Measurements from ENCODE around the gene CCDC32. TPM values are rescaled to one million over a fixed set of nuclear protein-coding genes. Genes with fewer than 3 reads are reported as not detected.
A peak's percentile ranks its signal among the peaks of the same experiment; 100 is the strongest.

The CCDC32 gene
- total and polyA plus RNA-seq, 2 of the 8 experiments (the other 6 are each of a cell fraction or from before 2014, with no cell fraction given): 8.9 to 12.1 TPM

DNA sequence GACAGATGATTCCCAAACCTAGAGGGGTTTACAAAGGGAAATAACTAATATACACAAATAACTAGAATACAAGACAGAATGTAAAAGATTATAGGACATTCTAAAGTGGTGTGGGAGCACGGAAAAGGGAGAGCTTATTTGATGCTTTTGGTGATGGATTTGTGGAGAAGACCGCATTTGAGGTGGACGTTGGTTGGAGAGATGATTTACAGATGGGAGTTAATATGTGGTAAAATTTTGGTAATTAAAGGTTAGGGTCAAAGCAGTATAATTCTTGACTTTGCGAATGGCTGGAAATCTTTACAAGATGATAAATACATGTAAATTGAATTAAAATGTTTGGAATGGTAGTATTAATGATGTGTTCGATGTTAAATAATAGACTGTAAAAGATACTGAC is 30.4 kb upstream of the CCDC32 start:
- Histone ChIP-seq H3K4me2 (ENCODE audit: insufficient read depth in 1 of 2, low read depth in 2 of 2, low read length in 2 of 2) (peak overlapping the region; percentile 65 to 83), H2BK15ac (ENCODE audit: low read length) (no peak overlapping the region), H2BK12ac (ENCODE audit: low read depth, low read length) (no peak overlapping the region), H3K27ac (ENCODE audit: low read depth, low read length) (no peak overlapping the region), H2AK5ac (ENCODE audit: low read depth, low read length) (no peak overlapping the region), H3K56ac (replicated peaks; ENCODE audit: insufficient read length, low read depth, low read length) (no peak overlapping the region), H3K23me2 (ENCODE audit: low read depth, low read length) (peaks cover 9% of the 10 kb centered on the region; the same call in 1 of the 2 replicates), H3K18ac (ENCODE audit: extremely low read depth, low read length) (no peak overlapping the region), H3K36me3 (ENCODE audit: control insufficient read depth in 2 of 4, insufficient read depth in 4 of 4, low read length in 3 of 4) (no peaks in the 10 kb centered on the region), H3K9ac (replicated peaks in 1 of 4; ENCODE audit: extremely low read depth in 1 of 4, low read depth in 3 of 4, low read length in 3 of 4) (peak overlapping the region in 1 of 4 experiments; percentile 58; a peak in 1 of 7 replicates), H3K4ac (replicated peaks; ENCODE audit: insufficient read length, low read depth, low read length) (no peak overlapping the region), H4K20me1 (replicated peaks in 1 of 2; ENCODE audit: control insufficient read depth in 1 of 2, insufficient read depth in 2 of 2, low read length in 2 of 2) (no peaks in the 10 kb centered on the region), H3K27me3 (replicated peaks in 1 of 4; ENCODE audit: control insufficient read depth in 3 of 4, extremely low read depth in 1 of 4, insufficient read depth in 3 of 4, low read length in 3 of 4) (no peaks in the 10 kb centered on the region), H2BK5ac (ENCODE audit: low read depth, low read length) (no peak overlapping the region), H3K23ac (ENCODE audit: insufficient read length) (no peak overlapping the region), H3K4me1 (replicated peaks in 1 of 4; ENCODE audit: control insufficient read depth in 3 of 4, insufficient read depth in 4 of 4, low read length in 3 of 4) (peaks cover 0 to 2% (median 0%) of the 10 kb centered on the region in 4 experiments; a peak in 1 of 7 replicates), H4K5ac (ENCODE audit: insufficient read length, low read depth, low read length) (no peak overlapping the region), H4K8ac (ENCODE audit: extremely low read depth, insufficient read depth, low read length) (no peak overlapping the region), H2BK120ac (replicated peaks; ENCODE audit: low read depth, low read length) (no peak overlapping the region), H3K14ac (ENCODE audit: insufficient read length) (no peak overlapping the region), H3K79me1 (ENCODE audit: low read depth, low read length) (no peaks in the 10 kb centered on the region), H2BK20ac (ENCODE audit: low read length) (no peak overlapping the region), H3K9me3 (ENCODE audit: insufficient read depth in 2 of 2, low read depth in 1 of 2, low read length in 1 of 2) (no peaks in the 10 kb centered on the region), H3K4me3 (ENCODE audit: extremely low read depth in 1 of 4, insufficient read depth in 2 of 4, low read depth in 3 of 4, low read length in 4 of 4) (peak overlapping the region; percentile 84 to 99 (median 92)), H4K91ac (replicated peaks; ENCODE audit: insufficient read length, low read length) (no peak overlapping the region), H2AFZ (ENCODE audit: low read length) (no peak overlapping the region), H3K79me2 (ENCODE audit: control insufficient read depth in 1 of 2, insufficient read depth in 2 of 2, low read length in 2 of 2) (peaks cover 0 to 16% of the 10 kb centered on the region in 2 experiments; a peak in 2 of 4 replicates)
- WGBS, 2 experiments (ENCODE audit: extremely low coverage in 1 of 2, insufficient coverage in 1 of 2, insufficient read length in 1 of 2, insufficient replicate concordance in 2 of 2, low coverage in 1 of 2, low lambda C conversion rate in 2 of 2, missing lambda C conversion rate in 1 of 2): 67 to 100% methylated on average over 3 to 5 of the region's 5 CpGs
- POLR2A ChIA-PET (ENCODE audit: partially characterized antibody): interaction anchor here (0.9 to 1.2 kb wide), 3 partner anchors 9 to 99 kb away, joined by 3 to 5 read pairs (median 3); partner anchors contain the start of genes CCDC32 and RAD51
- DNase-seq (ENCODE audit: low read depth in 1 of 2, low spot score in 2 of 2): no peak
- CTCF ChIA-PET (ENCODE audit: partially characterized antibody): interaction anchor here (1.2 kb wide), 1 partner anchor 8 kb away, joined by 4 read pairs; no protein-coding TSS in a partner anchor
- FAIRE-seq: no peak
- TF ChIP-seq FOSL1 (IDR thresholded peaks at IDR 0.05; ENCODE audit: insufficient read depth, low read depth, low read length) (no peak), POLR2A (IDR thresholded peaks at IDR 0.05; ENCODE audit: control extremely low read depth in 1 of 2, low read depth in 2 of 2, low read length in 2 of 2) (no peak), KDM5A (IDR thresholded peaks at IDR 0.05; ENCODE audit: low read length) (no peak), CBX8 (IDR thresholded peaks at IDR 0.05; ENCODE audit: borderline replicate concordance, low read depth, low read length) (no peak), TBP (IDR thresholded peaks at IDR 0.05; ENCODE audit: low read depth, low read length) (no peak), JUND (IDR thresholded peaks at IDR 0.05; ENCODE audit: low read length) (no peak), NRF1 (IDR thresholded peaks at IDR 0.05; ENCODE audit: low read depth, low read length) (no peak), NANOG (IDR thresholded peaks at IDR 0.05; ENCODE audit: insufficient read depth, low read depth, low read length, poor library complexity, severe bottlenecking) (no peak), GABPA (IDR thresholded peaks at IDR 0.05; ENCODE audit: borderline replicate concordance, insufficient read depth, low read length) (no peak), E2F6 (IDR thresholded peaks at IDR 0.05) (no peak), SIRT6 (IDR thresholded peaks at IDR 0.05; ENCODE audit: low read length) (no peak), KDM4A (IDR thresholded peaks at IDR 0.05; ENCODE audit: low read depth, low read length, severe bottlenecking) (no peak), RXRA (IDR thresholded peaks at IDR 0.05; ENCODE audit: insufficient read depth, low read depth, low read length) (no peak), SAP30 (IDR thresholded peaks at IDR 0.05; ENCODE audit: insufficient read depth, insufficient replicate concordance, low read length) (no peak)
